ENCODE results near the gene DNAH12. TPM values are rescaled to one million over a fixed set of nuclear protein-coding genes. Genes with fewer than 3 reads are reported as not detected.

The DNAH12 gene
- total RNA-seq, 1 experiment from 2014 or later: not detected

DNA sequence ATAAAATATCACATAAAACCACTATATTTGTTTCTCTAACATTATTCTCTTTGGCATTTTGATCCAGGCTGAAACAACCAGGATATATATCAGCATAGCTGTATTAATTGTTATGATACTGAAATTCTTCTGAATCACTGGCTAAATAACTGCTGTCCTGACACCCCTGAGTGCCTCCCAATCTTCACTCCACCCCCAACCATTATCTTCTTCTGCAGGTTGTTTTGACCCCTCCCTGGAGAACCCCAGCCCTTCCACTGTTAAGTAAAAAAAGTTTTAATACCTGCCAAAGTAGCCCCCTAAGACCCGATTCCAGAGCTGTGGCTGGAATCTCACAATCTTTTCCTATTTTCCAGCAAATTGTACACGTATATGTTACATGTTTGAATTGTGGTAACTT lies 124.1 kb downstream of the DNAH12 start:
- intact Hi-C loops (cut with micrococcal nuclease): no loop called here
- H2AFZ ChIP-seq (ENCODE audit: low read depth, low read length, poor library complexity, severe bottlenecking): no peak overlapping the region
- DNase-seq (ENCODE audit: low read depth, low spot score): no peak
- RAD21 ChIA-PET (ENCODE audit: low non-redundant PET in 1 of 2, low total read pairs in 2 of 2, uncharacterized antibody in 2 of 2, unreplicated experiment in 2 of 2): no interaction called here
- no peak for ATAC-seq
- POLR2A ChIA-PET: no interaction called here
- no peak for TF ChIP-seq POLR2AphosphoS5 (IDR thresholded peaks at IDR 0.05; ENCODE audit: low read depth, low read length)
- TF ChIP-seq ELF1 (IDR thresholded peaks at IDR 0.05; ENCODE audit: borderline replicate concordance, low read depth): no peak
- TF ChIP-seq POLR2A (IDR thresholded peaks at IDR 0.05; ENCODE audit: borderline replicate concordance, extremely low read depth, insufficient read depth, insufficient read length): no peak
- no peak for TF ChIP-seq FOSL1 (IDR thresholded peaks at IDR 0.05; ENCODE audit: low read depth)
- TF ChIP-seq, protein P1, sequence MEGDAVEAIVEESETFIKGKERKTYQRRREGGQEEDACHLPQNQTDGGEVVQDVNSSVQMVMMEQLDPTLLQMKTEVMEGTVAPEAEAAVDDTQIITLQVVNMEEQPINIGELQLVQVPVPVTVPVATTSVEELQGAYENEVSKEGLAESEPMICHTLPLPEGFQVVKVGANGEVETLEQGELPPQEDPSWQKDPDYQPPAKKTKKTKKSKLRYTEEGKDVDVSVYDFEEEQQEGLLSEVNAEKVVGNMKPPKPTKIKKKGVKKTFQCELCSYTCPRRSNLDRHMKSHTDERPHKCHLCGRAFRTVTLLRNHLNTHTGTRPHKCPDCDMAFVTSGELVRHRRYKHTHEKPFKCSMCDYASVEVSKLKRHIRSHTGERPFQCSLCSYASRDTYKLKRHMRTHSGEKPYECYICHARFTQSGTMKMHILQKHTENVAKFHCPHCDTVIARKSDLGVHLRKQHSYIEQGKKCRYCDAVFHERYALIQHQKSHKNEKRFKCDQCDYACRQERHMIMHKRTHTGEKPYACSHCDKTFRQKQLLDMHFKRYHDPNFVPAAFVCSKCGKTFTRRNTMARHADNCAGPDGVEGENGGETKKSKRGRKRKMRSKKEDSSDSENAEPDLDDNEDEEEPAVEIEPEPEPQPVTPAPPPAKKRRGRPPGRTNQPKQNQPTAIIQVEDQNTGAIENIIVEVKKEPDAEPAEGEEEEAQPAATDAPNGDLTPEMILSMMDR (IDR thresholded peaks at IDR 0.05 in 2 of 3, conservative IDR thresholded peaks at IDR 0.05 in 1 of 3; ENCODE audit: borderline replicate concordance in 1 of 3, insufficient read depth in 1 of 3, low read depth in 2 of 3, low read length in 2 of 3): no peak
- no peak for TF ChIP-seq SP1 (IDR thresholded peaks at IDR 0.05; ENCODE audit: low read depth)
- no peak for TF ChIP-seq CEBPB (IDR thresholded peaks at IDR 0.05; ENCODE audit: low read depth)
- TF ChIP-seq, protein P2, sequence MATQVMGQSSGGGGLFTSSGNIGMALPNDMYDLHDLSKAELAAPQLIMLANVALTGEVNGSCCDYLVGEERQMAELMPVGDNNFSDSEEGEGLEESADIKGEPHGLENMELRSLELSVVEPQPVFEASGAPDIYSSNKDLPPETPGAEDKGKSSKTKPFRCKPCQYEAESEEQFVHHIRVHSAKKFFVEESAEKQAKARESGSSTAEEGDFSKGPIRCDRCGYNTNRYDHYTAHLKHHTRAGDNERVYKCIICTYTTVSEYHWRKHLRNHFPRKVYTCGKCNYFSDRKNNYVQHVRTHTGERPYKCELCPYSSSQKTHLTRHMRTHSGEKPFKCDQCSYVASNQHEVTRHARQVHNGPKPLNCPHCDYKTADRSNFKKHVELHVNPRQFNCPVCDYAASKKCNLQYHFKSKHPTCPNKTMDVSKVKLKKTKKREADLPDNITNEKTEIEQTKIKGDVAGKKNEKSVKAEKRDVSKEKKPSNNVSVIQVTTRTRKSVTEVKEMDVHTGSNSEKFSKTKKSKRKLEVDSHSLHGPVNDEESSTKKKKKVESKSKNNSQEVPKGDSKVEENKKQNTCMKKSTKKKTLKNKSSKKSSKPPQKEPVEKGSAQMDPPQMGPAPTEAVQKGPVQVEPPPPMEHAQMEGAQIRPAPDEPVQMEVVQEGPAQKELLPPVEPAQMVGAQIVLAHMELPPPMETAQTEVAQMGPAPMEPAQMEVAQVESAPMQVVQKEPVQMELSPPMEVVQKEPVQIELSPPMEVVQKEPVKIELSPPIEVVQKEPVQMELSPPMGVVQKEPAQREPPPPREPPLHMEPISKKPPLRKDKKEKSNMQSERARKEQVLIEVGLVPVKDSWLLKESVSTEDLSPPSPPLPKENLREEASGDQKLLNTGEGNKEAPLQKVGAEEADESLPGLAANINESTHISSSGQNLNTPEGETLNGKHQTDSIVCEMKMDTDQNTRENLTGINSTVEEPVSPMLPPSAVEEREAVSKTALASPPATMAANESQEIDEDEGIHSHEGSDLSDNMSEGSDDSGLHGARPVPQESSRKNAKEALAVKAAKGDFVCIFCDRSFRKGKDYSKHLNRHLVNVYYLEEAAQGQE (IDR thresholded peaks at IDR 0.05; ENCODE audit: low read depth): no peak
- no peak for TF ChIP-seq EGR1 (IDR thresholded peaks at IDR 0.05; ENCODE audit: low read depth)
- no peak for TF ChIP-seq YY1 (IDR thresholded peaks at IDR 0.05; ENCODE audit: extremely low read depth, insufficient replicate concordance, low read depth, low read length)
- TF ChIP-seq RAD21 (IDR thresholded peaks at IDR 0.05; ENCODE audit: low read depth): no peak
- TF ChIP-seq, protein P3, sequence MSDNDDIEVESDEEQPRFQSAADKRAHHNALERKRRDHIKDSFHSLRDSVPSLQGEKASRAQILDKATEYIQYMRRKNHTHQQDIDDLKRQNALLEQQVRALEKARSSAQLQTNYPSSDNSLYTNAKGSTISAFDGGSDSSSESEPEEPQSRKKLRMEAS (IDR thresholded peaks at IDR 0.05): no peak
- no peak for TF ChIP-seq JUND (IDR thresholded peaks at IDR 0.05)
- TF ChIP-seq EZH2 (IDR thresholded peaks at IDR 0.05): no peak
- TF ChIP-seq SRF (IDR thresholded peaks at IDR 0.05; ENCODE audit: low read depth): no peak
- TF ChIP-seq SIN3A (IDR thresholded peaks at IDR 0.05; ENCODE audit: low read depth): no peak
- BruUV-seq (replicated peaks): no TSS peak
- H3K27me3 ChIP-seq (ENCODE audit: insufficient read depth, low read length): no peaks in the 10 kb centered on the region
- no peaks in the 10 kb centered on the region for H3K79me2 ChIP-seq (ENCODE audit: insufficient read depth, low read length)
- no peaks in the 10 kb centered on the region for H4K20me1 ChIP-seq (ENCODE audit: insufficient read depth)
- no peaks in the 10 kb centered on the region for H3K9me2 ChIP-seq (ENCODE audit: insufficient read depth)
- CTCF ChIA-PET: interaction anchor here (1.3 to 1.8 kb wide), 2 partner anchors 14 to 22 kb away, joined by 5 to 7 read pairs; no protein-coding TSS in a partner anchor
- no peak overlapping the region for H3K4me2 ChIP-seq (ENCODE audit: low read length)
- H3K4me1 ChIP-seq (ENCODE audit: control insufficient read depth in 1 of 2, insufficient read depth in 2 of 2, low read length in 2 of 2): no peaks in the 10 kb centered on the region
- no peak overlapping the region for H3K4me3 ChIP-seq (replicated peaks in 1 of 2; ENCODE audit: low read depth in 1 of 2, low read length in 2 of 2)
- no peaks in the 10 kb centered on the region for H3K36me3 ChIP-seq (ENCODE audit: control insufficient read depth in 1 of 2, insufficient read depth in 2 of 2, low read length in 2 of 2)
- H3K9ac ChIP-seq (ENCODE audit: low read length): no peak overlapping the region
- H3K9me3 ChIP-seq (ENCODE audit: control insufficient read depth in 1 of 2, insufficient read depth in 1 of 2, low read depth in 1 of 2, low read length in 2 of 2): no peaks in the 10 kb centered on the region
- no peak overlapping the region for H3K27ac ChIP-seq (ENCODE audit: low read depth, low read length)

All from HCT116 (cell line).